OCI-LY7 (cell line): ENCODE data around the gene POR. TPM values are rescaled to one million over a fixed set of nuclear protein-coding genes. Genes with fewer than 3 reads are reported as not detected.

Source experiments
- BruUV-seq: library from RNA; stranded (reverse); fragments of 400-500 nt; replicated peaks from 2 replicates; lab custom pipeline; 2021; lab: Mats Ljungman, UMichigan
- CTCF ChIA-PET: fragments of 300-600 bp; sonication (Branson Sonifier 250); formaldehyde crosslinking; loops from one replicate; lab custom pipeline; 2022; ENCODE audit warnings: antibody characterized with exemption; ENCODE audit not compliant: unreplicated experiment; lab: Charles Lee
- POLR2A ChIA-PET: fragments of 300-600 bp; sonication (Branson Sonifier 250); formaldehyde crosslinking; loops from one replicate; lab custom pipeline; 2022; ENCODE audit warnings: antibody characterized with exemption; lab: Charles Lee
- DNase-seq: peaks from one replicate; pipeline ENCODE4 v3.0.0-alpha.2; 2015; ENCODE audit warnings: low spot score
- H2AFZ ChIP-seq: fragments of 200-600 bp; sonication (generic), shearing (Covaris generic); 2 replicates; pipeline ENCODE4 v1.6.1; 2014; ENCODE audit warnings: mild to moderate bottlenecking, antibody characterized with exemption, low read length, moderate library complexity
- H3K27ac ChIP-seq: fragments of 200-600 bp; sonication (generic); 2 replicates; pipeline ENCODE4 v1.5.1; 2014; ENCODE audit warnings: mixed run types, low read depth, mild to moderate bottlenecking, moderate library complexity, low read length, inconsistent platforms; ENCODE audit not compliant: poor library complexity, severe bottlenecking
- H3K36me3 ChIP-seq: fragments of 200-600 bp; sonication (generic); 2 replicates; pipeline ENCODE4 v1.6.1; 2014; ENCODE audit warnings: mild to moderate bottlenecking, antibody characterized with exemption, low read length, moderate library complexity, mixed read lengths; ENCODE audit not compliant: insufficient read depth
- H3K4me1 ChIP-seq: fragments of 200-600 bp; sonication (generic); 2 replicates; pipeline ENCODE4 v1.5.1; 2014; ENCODE audit warnings: mild to moderate bottlenecking, low read length; ENCODE audit not compliant: insufficient read depth, poor library complexity, severe bottlenecking
- H3K4me2 ChIP-seq: fragments of 200-600 bp; sonication (generic); 2 replicates; pipeline ENCODE4 v1.6.1; 2014; ENCODE audit warnings: mild to moderate bottlenecking, low read length
- H3K4me3 ChIP-seq: fragments of 200-600 bp; sonication (generic); 2 replicates; pipeline ENCODE4 v1.5.1; 2014; ENCODE audit warnings: mild to moderate bottlenecking, low read depth, low read length; ENCODE audit not compliant: poor library complexity, severe bottlenecking
- H3K79me2 ChIP-seq: fragments of 200-600 bp; sonication (generic); 2 replicates; pipeline ENCODE4 v1.6.1; 2016; ENCODE audit warnings: low read depth, mild to moderate bottlenecking, low read length, moderate library complexity, mixed read lengths; ENCODE audit not compliant: insufficient read depth
- H3K9me2 ChIP-seq: fragments of 200-600 bp; sonication (generic); 2 replicates; pipeline ENCODE4 v1.6.1; 2016; ENCODE audit warnings: mild to moderate bottlenecking, low read length, mixed read lengths; ENCODE audit not compliant: insufficient read depth
- H3K9me3 ChIP-seq: fragments of 200-600 bp; sonication (generic); 2 replicates; pipeline ENCODE4 v1.6.1; 2014; ENCODE audit warnings: mild to moderate bottlenecking, mixed run types, low read length, mixed read lengths
- H4K20me1 ChIP-seq: fragments of 200-600 bp; sonication (generic); 2 replicates; pipeline ENCODE4 v1.6.1; 2014; ENCODE audit warnings: mild to moderate bottlenecking, antibody characterized with exemption, low read length, moderate library complexity, mixed read lengths; ENCODE audit not compliant: insufficient read depth
- EZH2phosphoT487 ChIP-seq: fragments of 200-600 bp; sonication (generic); IDR thresholded peaks from 2 replicates; pipeline ENCODE4 v1.6.1; 2018; ENCODE audit warnings: low read depth, borderline replicate concordance, mild to moderate bottlenecking, mixed run types, antibody characterized with exemption, low read length, moderate library complexity, mixed read lengths
- intact Hi-C: fragments of 100-400 bp; cut with micrococcal nuclease; formaldehyde crosslinking; loops from one replicate; pipeline ENCODE4 v1.10.0; 2022; ENCODE audit not compliant: unreplicated experiment
- total RNA-seq, 2 experiments: library from RNA; depleted of rRNA in 1 of 2; stranded (reverse); fragments of >200 nt in 1 of 2; shearing (Covaris generic) in 1 of 2; gene quantifications; 2 replicates each; pipeline ENCODE4 v1.2.3, GENCODE V29; 2014 to 2022
- TF ChIP-seq, protein P1 (sequence below): fragments of 200-600 bp; sonication (generic); conservative IDR thresholded peaks from 2 replicates; pipeline ENCODE4 v1.5.1; 2014; ENCODE audit warnings: mild to moderate bottlenecking, antibody characterized with exemption, low read length, moderate library complexity, mixed read lengths

POR gene
- total RNA-seq, 2 experiments from 2014 or later, result 41.5 to 45.2 TPM

GRCh38 chr7:75891815-75892411 lies 23.0 kb upstream of the POR start:
- ChIA-PET POLR2A (no interaction called here), CTCF (no interaction called here)
- no TSS peak for BruUV-seq
- no peak overlapping the region for H3K27ac ChIP-seq
- no peaks in the 10 kb centered on the region for H3K9me2 ChIP-seq
- no peaks in the 10 kb centered on the region for H3K4me1 ChIP-seq
- no peak overlapping the region for H3K4me3 ChIP-seq
- H3K4me2 ChIP-seq, result no peak overlapping the region
- no peaks in the 10 kb centered on the region for H4K20me1 ChIP-seq
- no peaks in the 10 kb centered on the region for H3K9me3 ChIP-seq
- intact Hi-C loops, result no loop called here
- no peak overlapping the region for H2AFZ ChIP-seq
- H3K36me3 ChIP-seq, result peaks cover 10% of the 10 kb centered on the region; the same call in 1 of the 2 replicates
- TF ChIP-seq EZH2phosphoT487, result no peak
- TF ChIP-seq, protein P1, sequence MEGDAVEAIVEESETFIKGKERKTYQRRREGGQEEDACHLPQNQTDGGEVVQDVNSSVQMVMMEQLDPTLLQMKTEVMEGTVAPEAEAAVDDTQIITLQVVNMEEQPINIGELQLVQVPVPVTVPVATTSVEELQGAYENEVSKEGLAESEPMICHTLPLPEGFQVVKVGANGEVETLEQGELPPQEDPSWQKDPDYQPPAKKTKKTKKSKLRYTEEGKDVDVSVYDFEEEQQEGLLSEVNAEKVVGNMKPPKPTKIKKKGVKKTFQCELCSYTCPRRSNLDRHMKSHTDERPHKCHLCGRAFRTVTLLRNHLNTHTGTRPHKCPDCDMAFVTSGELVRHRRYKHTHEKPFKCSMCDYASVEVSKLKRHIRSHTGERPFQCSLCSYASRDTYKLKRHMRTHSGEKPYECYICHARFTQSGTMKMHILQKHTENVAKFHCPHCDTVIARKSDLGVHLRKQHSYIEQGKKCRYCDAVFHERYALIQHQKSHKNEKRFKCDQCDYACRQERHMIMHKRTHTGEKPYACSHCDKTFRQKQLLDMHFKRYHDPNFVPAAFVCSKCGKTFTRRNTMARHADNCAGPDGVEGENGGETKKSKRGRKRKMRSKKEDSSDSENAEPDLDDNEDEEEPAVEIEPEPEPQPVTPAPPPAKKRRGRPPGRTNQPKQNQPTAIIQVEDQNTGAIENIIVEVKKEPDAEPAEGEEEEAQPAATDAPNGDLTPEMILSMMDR, result no peak
- no peaks in the 10 kb centered on the region for H3K79me2 ChIP-seq
- no peak for DNase-seq

GRCh38 chr7:75892634-75893272 lies 22.2 kb upstream of the POR start:
- Histone ChIP-seq H2AFZ (no peak overlapping the region), H4K20me1 (no peaks in the 10 kb centered on the region), H3K79me2 (no peaks in the 10 kb centered on the region), H3K9me2 (no peaks in the 10 kb centered on the region), H3K36me3 (peaks cover 7% of the 10 kb centered on the region; the same call in 1 of the 2 replicates), H3K9me3 (no peaks in the 10 kb centered on the region), H3K4me3 (no peak overlapping the region), H3K4me1 (no peaks in the 10 kb centered on the region), H3K4me2 (no peak overlapping the region), H3K27ac (no peak overlapping the region)
- DNase-seq, result no peak
- intact Hi-C loops, result no loop called here
- CTCF ChIA-PET, result no interaction called here
- no peak for TF ChIP-seq EZH2phosphoT487
- TF ChIP-seq, protein P1, result no peak
- no TSS peak for BruUV-seq
- POLR2A ChIA-PET, result no interaction called here

DNA sequence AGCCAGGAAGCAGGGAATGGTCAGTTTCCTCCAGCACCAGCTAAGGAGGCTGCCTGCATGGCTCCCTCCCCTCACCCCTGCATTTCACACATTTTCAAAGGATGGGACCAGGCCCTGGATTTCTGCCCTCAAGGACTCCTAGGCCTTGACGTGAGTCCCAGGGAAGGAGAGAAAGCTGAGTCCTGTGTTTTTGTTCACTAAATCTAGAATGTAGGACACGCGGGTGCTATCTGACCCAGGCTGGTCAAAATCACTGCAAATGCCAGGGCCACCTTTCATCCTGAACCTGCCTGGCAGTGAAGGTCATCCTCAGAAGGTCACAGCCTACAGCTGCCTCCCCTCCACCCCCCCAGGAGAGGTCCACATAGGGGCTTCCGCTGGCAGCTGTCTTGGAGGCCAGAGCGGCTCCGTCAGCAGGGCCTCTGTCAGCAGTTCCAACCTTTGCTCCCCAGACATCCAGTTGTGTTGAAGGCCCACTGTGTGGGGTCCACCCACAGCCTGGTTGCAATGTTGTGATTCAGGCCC lies 18.1 kb upstream of the POR start:
- intact Hi-C loops, result no loop called here
- Histone ChIP-seq H3K4me2 (no peak overlapping the region), H3K79me2 (no peaks in the 10 kb centered on the region), H3K27ac (no peak overlapping the region), H3K36me3 (no peaks in the 10 kb centered on the region), H2AFZ (no peak overlapping the region), H3K4me3 (no peak overlapping the region), H3K9me3 (no peaks in the 10 kb centered on the region), H4K20me1 (no peaks in the 10 kb centered on the region), H3K9me2 (no peaks in the 10 kb centered on the region), H3K4me1 (no peaks in the 10 kb centered on the region)
- POLR2A ChIA-PET, result no interaction called here
- TF ChIP-seq, protein P1, result no peak
- TF ChIP-seq EZH2phosphoT487, result no peak
- CTCF ChIA-PET, result no interaction called here
- BruUV-seq, result no TSS peak
- DNase-seq, result no peak
